ENCODE measurements around the gene ATP2B2.
"Not testable (repeated sequence)": the region's sequence is repeated elsewhere in the genome, so short reads cannot be mapped to it uniquely, and the experiment has no call there.

ATP2B2 gene

GRCh38 chr3:10546820-10547263 lies 41.5 kb upstream of the ATP2B2 start:
- H3K9ac ChIP-seq, result no peak overlapping the region
- H3K27me3 ChIP-seq (ENCODE audit: insufficient read depth, low read depth), result no peaks in the 10 kb centered on the region
- TF ChIP-seq, protein P1, sequence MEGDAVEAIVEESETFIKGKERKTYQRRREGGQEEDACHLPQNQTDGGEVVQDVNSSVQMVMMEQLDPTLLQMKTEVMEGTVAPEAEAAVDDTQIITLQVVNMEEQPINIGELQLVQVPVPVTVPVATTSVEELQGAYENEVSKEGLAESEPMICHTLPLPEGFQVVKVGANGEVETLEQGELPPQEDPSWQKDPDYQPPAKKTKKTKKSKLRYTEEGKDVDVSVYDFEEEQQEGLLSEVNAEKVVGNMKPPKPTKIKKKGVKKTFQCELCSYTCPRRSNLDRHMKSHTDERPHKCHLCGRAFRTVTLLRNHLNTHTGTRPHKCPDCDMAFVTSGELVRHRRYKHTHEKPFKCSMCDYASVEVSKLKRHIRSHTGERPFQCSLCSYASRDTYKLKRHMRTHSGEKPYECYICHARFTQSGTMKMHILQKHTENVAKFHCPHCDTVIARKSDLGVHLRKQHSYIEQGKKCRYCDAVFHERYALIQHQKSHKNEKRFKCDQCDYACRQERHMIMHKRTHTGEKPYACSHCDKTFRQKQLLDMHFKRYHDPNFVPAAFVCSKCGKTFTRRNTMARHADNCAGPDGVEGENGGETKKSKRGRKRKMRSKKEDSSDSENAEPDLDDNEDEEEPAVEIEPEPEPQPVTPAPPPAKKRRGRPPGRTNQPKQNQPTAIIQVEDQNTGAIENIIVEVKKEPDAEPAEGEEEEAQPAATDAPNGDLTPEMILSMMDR (conservative IDR thresholded peaks at IDR 0.05; ENCODE audit: low read depth, low read length), result no peak
- no peaks in the 10 kb centered on the region for H3K79me2 ChIP-seq (ENCODE audit: insufficient read depth, low read depth)
- H4K20me1 ChIP-seq (ENCODE audit: insufficient read depth), result no peaks in the 10 kb centered on the region
- no peaks in the 10 kb centered on the region for H3K36me3 ChIP-seq (ENCODE audit: insufficient read depth)
- H2AFZ ChIP-seq (ENCODE audit: low read depth), result no peak overlapping the region
- H3K27ac ChIP-seq, result no peak overlapping the region
- H3K4me1 ChIP-seq (ENCODE audit: low read depth, poor library complexity, severe bottlenecking), result no peaks in the 10 kb centered on the region
- no peak overlapping the region for H3K4me3 ChIP-seq (IDR thresholded peaks at IDR 0.05; ENCODE audit: insufficient read depth, low read depth, low read length)
- no peak overlapping the region for H3K4me2 ChIP-seq

GRCh38 chr3:10546181-10546624 lies 40.8 kb upstream of the ATP2B2 start:
- Histone ChIP-seq H3K27ac (no peak overlapping the region), H3K9ac (no peak overlapping the region), H4K20me1 (ENCODE audit: insufficient read depth) (no peaks in the 10 kb centered on the region), H2AFZ (ENCODE audit: low read depth) (no peak overlapping the region), H3K4me1 (ENCODE audit: low read depth, poor library complexity, severe bottlenecking) (no peaks in the 10 kb centered on the region), H3K36me3 (ENCODE audit: insufficient read depth) (no peaks in the 10 kb centered on the region), H3K79me2 (ENCODE audit: insufficient read depth, low read depth) (no peaks in the 10 kb centered on the region), H3K4me3 (IDR thresholded peaks at IDR 0.05; ENCODE audit: insufficient read depth, low read depth, low read length) (no peak overlapping the region), H3K4me2 (no peak overlapping the region), H3K27me3 (ENCODE audit: insufficient read depth, low read depth) (no peaks in the 10 kb centered on the region)
- TF ChIP-seq, protein P1 (conservative IDR thresholded peaks at IDR 0.05; ENCODE audit: low read depth, low read length), result no peak

DNA sequence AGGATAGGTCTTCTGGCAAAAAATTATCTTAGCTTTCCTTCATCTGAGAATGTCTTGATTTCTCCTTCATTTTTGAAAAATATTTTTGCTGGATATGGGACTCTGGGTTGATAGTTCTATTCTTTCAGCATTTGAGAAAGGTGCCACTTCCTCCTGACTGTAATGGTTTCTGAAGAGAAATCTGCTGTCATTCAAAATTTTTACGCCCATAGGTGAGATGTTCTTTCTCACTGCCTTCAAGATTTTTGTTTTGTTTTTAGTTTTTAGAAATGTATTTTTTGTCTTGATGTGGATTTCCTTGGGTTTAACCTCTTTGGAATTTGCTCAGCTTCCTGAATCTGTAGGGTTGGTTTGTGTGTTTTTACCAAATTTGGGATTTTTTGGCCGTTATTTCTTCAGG lies 37.1 kb upstream of the ATP2B2 start:
- Histone ChIP-seq H2AFZ (ENCODE audit: low read depth) (no peak overlapping the region), H3K9ac (no peak overlapping the region), H3K27me3 (ENCODE audit: insufficient read depth, low read depth) (no peaks in the 10 kb centered on the region), H3K36me3 (ENCODE audit: insufficient read depth) (no peaks in the 10 kb centered on the region), H3K27ac (no peak overlapping the region), H3K4me2 (no peak overlapping the region), H3K4me1 (ENCODE audit: low read depth, poor library complexity, severe bottlenecking) (no peaks in the 10 kb centered on the region), H4K20me1 (ENCODE audit: insufficient read depth) (no peaks in the 10 kb centered on the region), H3K4me3 (IDR thresholded peaks at IDR 0.05; ENCODE audit: insufficient read depth, low read depth, low read length) (no peak overlapping the region), H3K79me2 (ENCODE audit: insufficient read depth, low read depth) (no peaks in the 10 kb centered on the region)
- TF ChIP-seq, protein P1 (conservative IDR thresholded peaks at IDR 0.05; ENCODE audit: low read depth, low read length), result no peak

- not testable (repeated sequence) for H3K27me3 ChIP-seq (ENCODE audit: insufficient read depth, low read depth); H4K20me1 ChIP-seq (ENCODE audit: insufficient read depth); H3K9ac ChIP-seq; H3K79me2 ChIP-seq (ENCODE audit: insufficient read depth, low read depth); H3K27ac ChIP-seq; H2AFZ ChIP-seq (ENCODE audit: low read depth); H3K4me3 ChIP-seq (IDR thresholded peaks at IDR 0.05; ENCODE audit: insufficient read depth, low read depth, low read length); H3K4me1 ChIP-seq (ENCODE audit: low read depth, poor library complexity, severe bottlenecking); H3K36me3 ChIP-seq (ENCODE audit: insufficient read depth); H3K4me2 ChIP-seq
Measured at GRCh38 chr3:10540347-10540746, 35.0 kb upstream of the ATP2B2 start.

DNA sequence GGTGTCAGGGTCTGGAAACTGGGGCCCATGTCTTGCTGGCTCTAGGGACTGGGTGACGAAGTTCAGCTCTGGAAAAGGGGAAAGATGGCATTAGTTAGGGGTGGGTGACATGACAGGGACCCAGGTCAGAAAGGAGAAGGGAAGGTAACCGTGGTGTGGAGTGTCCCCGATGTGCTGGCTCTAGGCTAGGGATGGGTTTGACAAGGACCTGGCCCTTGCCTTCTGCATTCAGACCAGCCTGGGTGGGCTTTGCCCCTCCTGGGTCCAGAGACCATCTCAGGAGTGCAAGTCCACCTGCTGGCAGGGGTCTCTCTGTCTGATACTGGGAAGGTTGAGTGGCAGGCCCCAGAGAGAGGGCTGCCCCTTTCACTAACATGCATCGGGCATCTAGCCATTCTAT lies 28.7 kb upstream of the ATP2B2 start:
- TF ChIP-seq, protein P1 (conservative IDR thresholded peaks at IDR 0.05; ENCODE audit: low read depth, low read length), result no peak
- H3K27me3 ChIP-seq (ENCODE audit: insufficient read depth, low read depth), result no peaks in the 10 kb centered on the region
- no peak overlapping the region for H2AFZ ChIP-seq (ENCODE audit: low read depth)
- no peak overlapping the region for H3K4me2 ChIP-seq
- no peak overlapping the region for H3K27ac ChIP-seq
- H3K79me2 ChIP-seq (ENCODE audit: insufficient read depth, low read depth), result no peaks in the 10 kb centered on the region
- H3K4me1 ChIP-seq (ENCODE audit: low read depth, poor library complexity, severe bottlenecking), result no peaks in the 10 kb centered on the region
- no peak overlapping the region for H3K9ac ChIP-seq
- H3K36me3 ChIP-seq (ENCODE audit: insufficient read depth), result no peaks in the 10 kb centered on the region
- no peaks in the 10 kb centered on the region for H4K20me1 ChIP-seq (ENCODE audit: insufficient read depth)
- no peak overlapping the region for H3K4me3 ChIP-seq (IDR thresholded peaks at IDR 0.05; ENCODE audit: insufficient read depth, low read depth, low read length)
